ENCODE data around the gene SPOCK2.

GRCh38 chr10:72072639-72073038 is 15.7 kb downstream of the SPOCK2 start:
- no peak for TF ChIP-seq CEBPB (IDR thresholded peaks at IDR 0.05; ENCODE audit: low read depth)
- no peak for TF ChIP-seq YY1 (IDR thresholded peaks at IDR 0.05; ENCODE audit: extremely low read depth, insufficient replicate concordance, low read depth, low read length)
- TF ChIP-seq, protein P1, sequence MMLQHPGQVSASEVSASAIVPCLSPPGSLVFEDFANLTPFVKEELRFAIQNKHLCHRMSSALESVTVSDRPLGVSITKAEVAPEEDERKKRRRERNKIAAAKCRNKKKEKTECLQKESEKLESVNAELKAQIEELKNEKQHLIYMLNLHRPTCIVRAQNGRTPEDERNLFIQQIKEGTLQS (IDR thresholded peaks at IDR 0.05), result no peak
- TF ChIP-seq, protein P2, sequence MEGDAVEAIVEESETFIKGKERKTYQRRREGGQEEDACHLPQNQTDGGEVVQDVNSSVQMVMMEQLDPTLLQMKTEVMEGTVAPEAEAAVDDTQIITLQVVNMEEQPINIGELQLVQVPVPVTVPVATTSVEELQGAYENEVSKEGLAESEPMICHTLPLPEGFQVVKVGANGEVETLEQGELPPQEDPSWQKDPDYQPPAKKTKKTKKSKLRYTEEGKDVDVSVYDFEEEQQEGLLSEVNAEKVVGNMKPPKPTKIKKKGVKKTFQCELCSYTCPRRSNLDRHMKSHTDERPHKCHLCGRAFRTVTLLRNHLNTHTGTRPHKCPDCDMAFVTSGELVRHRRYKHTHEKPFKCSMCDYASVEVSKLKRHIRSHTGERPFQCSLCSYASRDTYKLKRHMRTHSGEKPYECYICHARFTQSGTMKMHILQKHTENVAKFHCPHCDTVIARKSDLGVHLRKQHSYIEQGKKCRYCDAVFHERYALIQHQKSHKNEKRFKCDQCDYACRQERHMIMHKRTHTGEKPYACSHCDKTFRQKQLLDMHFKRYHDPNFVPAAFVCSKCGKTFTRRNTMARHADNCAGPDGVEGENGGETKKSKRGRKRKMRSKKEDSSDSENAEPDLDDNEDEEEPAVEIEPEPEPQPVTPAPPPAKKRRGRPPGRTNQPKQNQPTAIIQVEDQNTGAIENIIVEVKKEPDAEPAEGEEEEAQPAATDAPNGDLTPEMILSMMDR (IDR thresholded peaks at IDR 0.05 in 2 of 3, conservative IDR thresholded peaks at IDR 0.05 in 1 of 3; ENCODE audit: borderline replicate concordance in 1 of 3, insufficient read depth in 1 of 3, low read depth in 2 of 3, low read length in 2 of 3), result no peak
- no peak for TF ChIP-seq POLR2A (IDR thresholded peaks at IDR 0.05; ENCODE audit: borderline replicate concordance, extremely low read depth, insufficient read depth, insufficient read length)
- no peak for TF ChIP-seq RAD21 (IDR thresholded peaks at IDR 0.05; ENCODE audit: low read depth)
- TF ChIP-seq TCF7L2 (IDR thresholded peaks at IDR 0.05; ENCODE audit: borderline replicate concordance, extremely low read depth, insufficient read depth, insufficient read length), result no peak
- TF ChIP-seq POLR2AphosphoS5 (IDR thresholded peaks at IDR 0.05; ENCODE audit: low read depth, low read length), result no peak
- TF ChIP-seq REST (IDR thresholded peaks at IDR 0.05; ENCODE audit: low read depth), result no peak
- TF ChIP-seq EZH2phosphoT487 (IDR thresholded peaks at IDR 0.05; ENCODE audit: borderline replicate concordance), result no peak
